Embryonic facial prominence (tissue), 1 donor: ENCODE measurements around the gene RBM19.

Source experiments
- DNase-seq: peaks from one replicate; pipeline ENCODE4 v3.0.0-alpha.2; 2016; ENCODE audit errors: extremely low spot score

The RBM19 gene

DNA sequence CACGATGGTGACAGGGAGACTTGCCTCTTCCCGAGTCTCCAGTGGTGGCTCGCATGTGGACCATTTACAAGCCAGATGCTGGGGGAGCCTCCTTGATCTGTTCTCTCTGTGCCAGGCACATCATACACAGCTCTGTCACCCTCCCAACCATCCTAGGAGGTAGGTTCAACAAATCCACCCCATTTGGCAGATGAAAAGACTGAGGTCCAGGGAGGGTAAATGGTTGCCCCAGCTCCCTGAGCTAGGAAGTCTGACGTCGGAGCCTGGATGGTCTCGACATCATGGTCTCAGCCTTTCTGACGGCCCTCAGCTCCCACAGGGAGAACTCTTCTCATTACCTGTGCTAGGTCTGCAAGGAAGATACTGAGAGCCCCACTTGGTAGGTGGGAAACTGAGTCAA lies 189.6 kb downstream of the RBM19 start:
- no peak for DNase-seq

DNA sequence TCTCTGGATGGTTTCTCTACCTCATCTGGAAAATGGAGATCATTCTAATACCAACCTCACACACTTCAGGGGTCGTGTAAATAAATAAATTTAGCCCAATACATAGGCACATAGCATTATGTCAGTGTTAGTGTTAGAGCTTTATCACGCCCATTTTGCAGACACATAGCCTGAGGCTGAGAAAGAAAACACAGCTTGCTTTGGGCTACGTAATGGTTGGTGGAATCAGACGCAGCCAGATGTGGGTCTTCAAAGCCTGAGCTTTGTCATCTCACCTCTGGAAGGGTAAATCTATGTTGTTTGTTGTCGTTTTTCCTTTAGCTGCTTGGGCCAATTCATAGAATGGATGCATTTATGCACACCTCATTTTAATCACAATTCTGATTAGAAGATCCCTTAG lies 191.6 kb downstream of the RBM19 start:
- no peak for DNase-seq

DNA sequence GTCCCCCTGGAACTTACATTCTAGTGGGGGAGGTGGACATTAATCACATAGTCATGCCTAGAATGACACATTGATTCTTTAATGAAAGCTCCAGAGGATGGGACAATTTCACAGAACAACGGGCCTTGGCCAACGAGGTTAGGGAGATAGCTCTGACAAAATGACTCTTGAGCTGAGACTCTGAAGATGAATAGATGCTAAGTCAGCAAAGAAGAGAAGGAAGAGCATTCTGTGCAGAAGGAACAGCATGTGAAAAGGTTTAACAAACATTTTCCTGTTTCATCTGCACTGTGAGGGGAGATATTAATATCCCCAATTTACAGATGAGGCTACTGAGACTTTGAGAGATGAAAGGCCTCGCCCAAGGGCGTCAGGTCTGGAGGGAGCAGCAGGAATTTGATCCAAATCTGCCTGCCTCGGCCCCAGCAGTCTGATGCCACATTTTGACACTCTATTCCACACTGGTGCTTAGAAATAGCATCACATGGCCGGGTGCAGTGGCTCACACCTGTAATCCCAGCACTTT lies 193.6 kb downstream of the RBM19 start:
- no peak for DNase-seq

DNA sequence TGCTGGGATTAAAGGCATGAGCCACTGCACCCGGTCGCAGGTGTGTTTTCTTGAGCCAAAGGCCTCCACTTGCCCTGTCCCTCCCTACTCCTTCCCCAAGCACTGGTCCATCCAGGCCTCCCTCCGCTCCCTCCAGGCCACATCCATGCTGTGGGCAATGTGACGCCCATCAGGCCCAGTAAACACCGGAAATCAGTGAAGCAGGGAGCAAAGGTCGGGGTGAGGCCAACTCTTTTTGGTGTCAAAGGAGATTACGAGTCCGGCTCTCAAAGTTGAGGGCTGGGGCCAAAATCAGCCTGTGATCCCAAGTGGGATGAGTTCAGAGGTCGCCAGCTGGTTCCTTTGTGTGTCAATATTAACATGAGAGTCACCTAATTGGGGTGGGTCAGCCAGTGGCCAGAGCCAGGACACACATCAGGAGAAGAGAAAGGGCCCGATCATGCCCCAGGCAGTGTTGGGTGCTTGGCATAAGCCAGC lies 195.7 kb downstream of the RBM19 start:
- no peak for DNase-seq

DNA sequence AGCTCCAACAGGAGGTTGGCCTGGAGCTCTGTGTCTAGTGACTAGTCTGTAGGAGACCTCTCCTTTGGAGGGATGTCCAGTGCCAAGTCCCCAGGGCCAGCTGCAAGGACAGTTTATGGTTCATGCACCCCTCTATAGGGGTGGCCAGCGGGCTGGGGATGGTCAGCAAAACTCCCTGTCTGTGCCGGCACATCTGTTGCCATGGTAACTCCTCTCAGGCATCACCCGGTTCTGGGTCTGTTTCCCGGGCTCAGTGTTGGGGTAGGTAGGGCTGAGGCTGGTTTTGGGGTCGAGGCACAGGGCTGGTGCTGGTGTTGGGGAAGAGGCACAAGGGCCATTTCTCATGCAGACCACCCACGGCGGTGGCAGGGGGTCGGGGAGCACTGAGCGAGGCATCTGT lies 196.8 kb downstream of the RBM19 start:
- no peak for DNase-seq

DNA sequence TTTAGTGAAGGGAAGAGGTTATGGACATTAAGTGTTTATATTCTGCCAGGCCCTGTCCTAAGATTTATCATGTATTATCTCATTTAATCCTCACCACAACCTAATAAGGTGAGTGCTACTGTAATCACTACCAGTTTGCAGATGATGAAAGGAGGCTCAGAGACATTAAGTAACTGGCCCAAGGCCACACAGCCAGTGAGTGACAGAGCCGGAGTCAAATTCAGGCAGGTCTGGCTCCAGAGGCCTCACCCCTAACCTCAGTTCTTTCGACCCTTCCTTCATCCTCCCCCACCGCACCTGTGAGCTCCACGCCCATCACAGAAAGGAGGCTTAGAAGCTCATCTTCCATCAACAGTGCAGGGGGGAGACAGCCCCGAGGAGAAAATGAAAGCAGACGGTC lies 197.3 kb downstream of the RBM19 start:
- no peak for DNase-seq

DNA sequence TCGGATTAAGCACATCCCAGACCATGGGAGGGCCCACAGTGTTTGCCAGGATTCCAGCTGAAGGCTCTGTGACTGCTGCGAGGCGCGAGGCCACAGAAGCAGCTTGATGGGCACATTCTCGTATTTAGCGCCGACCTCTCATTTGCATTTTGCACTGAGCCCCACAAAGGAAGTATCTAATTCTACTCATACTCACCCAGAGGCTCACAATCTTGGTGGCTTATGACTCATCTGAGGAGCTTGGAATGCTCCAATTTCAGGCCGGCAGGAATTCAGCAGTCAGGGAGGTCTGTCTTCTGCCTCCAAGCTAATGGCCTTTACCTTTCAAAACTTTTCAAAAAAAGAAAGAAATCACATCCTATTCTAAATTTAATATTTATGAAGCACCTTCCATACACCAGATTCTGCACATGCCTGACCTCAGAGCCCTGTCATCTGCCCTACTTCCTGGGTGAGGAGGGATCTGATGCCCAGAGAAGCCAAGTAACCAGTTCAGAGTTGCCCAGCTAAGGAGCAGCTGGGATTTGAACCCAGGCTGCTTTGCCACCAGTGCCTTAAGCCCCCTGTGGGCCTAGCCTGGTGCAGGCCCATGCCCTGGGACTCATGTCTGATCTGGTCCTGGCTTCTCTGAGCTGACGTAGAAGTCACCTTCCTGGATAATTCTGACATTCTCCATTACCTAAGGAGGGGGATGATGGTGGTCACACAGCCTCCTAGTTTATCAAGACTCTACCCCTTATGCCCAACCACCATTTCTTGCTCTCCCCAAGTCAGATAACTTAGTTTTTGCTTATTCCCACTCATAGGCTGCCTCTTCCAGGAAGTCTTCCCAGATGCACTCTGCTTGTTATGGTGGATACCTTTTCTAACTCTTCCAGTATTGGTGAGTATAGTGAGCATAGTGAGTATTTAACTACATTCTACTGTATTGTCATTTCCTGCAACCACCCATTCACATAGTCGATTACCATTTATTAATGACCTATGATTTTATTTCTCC lies 198.9 kb downstream of the RBM19 start:
- DNase-seq: no peak
